ENCODE measurements around the gene ANAPC16. TPM values are rescaled to one million over a fixed set of nuclear protein-coding genes. Genes with fewer than 3 reads are reported as not detected.

ANAPC16 gene
- total RNA-seq, 1 donor from 2014 or later, result 105 TPM

GRCh38 chr10:72226418-72227027 is 10.7 kb downstream of the ANAPC16 start:
- no peaks in the 10 kb centered on the region for H3K27me3 ChIP-seq (ENCODE audit: control insufficient read depth, insufficient read depth, low read length)
- H3K36me3 ChIP-seq (ENCODE audit: control insufficient read depth, insufficient read depth, low read length), result no peaks in the 10 kb centered on the region
- DNase-seq (ENCODE audit: low read depth), result no peak
- no peak overlapping the region for H3K4me3 ChIP-seq (ENCODE audit: low read depth, low read length)
- TF ChIP-seq, protein P1, sequence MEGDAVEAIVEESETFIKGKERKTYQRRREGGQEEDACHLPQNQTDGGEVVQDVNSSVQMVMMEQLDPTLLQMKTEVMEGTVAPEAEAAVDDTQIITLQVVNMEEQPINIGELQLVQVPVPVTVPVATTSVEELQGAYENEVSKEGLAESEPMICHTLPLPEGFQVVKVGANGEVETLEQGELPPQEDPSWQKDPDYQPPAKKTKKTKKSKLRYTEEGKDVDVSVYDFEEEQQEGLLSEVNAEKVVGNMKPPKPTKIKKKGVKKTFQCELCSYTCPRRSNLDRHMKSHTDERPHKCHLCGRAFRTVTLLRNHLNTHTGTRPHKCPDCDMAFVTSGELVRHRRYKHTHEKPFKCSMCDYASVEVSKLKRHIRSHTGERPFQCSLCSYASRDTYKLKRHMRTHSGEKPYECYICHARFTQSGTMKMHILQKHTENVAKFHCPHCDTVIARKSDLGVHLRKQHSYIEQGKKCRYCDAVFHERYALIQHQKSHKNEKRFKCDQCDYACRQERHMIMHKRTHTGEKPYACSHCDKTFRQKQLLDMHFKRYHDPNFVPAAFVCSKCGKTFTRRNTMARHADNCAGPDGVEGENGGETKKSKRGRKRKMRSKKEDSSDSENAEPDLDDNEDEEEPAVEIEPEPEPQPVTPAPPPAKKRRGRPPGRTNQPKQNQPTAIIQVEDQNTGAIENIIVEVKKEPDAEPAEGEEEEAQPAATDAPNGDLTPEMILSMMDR (IDR thresholded peaks at IDR 0.05; ENCODE audit: insufficient read depth, low read length, poor library complexity, severe bottlenecking), result no peak

DNA sequence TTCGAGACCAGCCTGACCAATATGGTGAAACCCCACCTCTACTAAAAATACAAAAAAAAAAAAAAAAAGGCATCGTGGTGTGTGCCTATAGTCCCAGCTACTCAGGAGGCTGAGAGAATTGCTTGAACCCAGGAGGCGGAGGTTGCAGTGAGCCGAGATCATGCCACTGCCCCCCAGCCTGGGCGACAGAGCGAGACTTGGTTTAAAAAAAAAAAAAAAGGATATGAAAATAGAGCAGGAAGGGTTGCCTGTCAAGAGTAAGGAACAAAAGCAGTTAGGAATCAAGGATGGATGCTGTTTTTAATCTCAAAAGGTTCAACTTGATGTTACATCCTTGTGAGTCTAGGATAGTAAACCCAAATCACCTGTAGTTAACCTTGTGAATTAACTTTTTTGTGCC is 12.0 kb downstream of the ANAPC16 start:
- DNase-seq (ENCODE audit: low read depth), result no peak
- TF ChIP-seq, protein P1 (IDR thresholded peaks at IDR 0.05; ENCODE audit: insufficient read depth, low read length, poor library complexity, severe bottlenecking), result no peak
- Histone ChIP-seq H3K4me3 (ENCODE audit: low read depth, low read length) (no peak overlapping the region), H3K36me3 (ENCODE audit: control insufficient read depth, insufficient read depth, low read length) (no peaks in the 10 kb centered on the region), H3K27me3 (ENCODE audit: control insufficient read depth, insufficient read depth, low read length) (no peaks in the 10 kb centered on the region)

- TF ChIP-seq, protein P1 (IDR thresholded peaks at IDR 0.05; ENCODE audit: insufficient read depth, low read length, poor library complexity, severe bottlenecking), result no peak
- Histone ChIP-seq H3K36me3 (ENCODE audit: control insufficient read depth, insufficient read depth, low read length) (no peaks in the 10 kb centered on the region), H3K27me3 (ENCODE audit: control insufficient read depth, insufficient read depth, low read length) (no peaks in the 10 kb centered on the region), H3K4me3 (ENCODE audit: low read depth, low read length) (no peak overlapping the region)
- DNase-seq (ENCODE audit: low read depth), result no peak
Measured at GRCh38 chr10:72228318-72228751, 12.5 kb downstream of the ANAPC16 start.

DNA sequence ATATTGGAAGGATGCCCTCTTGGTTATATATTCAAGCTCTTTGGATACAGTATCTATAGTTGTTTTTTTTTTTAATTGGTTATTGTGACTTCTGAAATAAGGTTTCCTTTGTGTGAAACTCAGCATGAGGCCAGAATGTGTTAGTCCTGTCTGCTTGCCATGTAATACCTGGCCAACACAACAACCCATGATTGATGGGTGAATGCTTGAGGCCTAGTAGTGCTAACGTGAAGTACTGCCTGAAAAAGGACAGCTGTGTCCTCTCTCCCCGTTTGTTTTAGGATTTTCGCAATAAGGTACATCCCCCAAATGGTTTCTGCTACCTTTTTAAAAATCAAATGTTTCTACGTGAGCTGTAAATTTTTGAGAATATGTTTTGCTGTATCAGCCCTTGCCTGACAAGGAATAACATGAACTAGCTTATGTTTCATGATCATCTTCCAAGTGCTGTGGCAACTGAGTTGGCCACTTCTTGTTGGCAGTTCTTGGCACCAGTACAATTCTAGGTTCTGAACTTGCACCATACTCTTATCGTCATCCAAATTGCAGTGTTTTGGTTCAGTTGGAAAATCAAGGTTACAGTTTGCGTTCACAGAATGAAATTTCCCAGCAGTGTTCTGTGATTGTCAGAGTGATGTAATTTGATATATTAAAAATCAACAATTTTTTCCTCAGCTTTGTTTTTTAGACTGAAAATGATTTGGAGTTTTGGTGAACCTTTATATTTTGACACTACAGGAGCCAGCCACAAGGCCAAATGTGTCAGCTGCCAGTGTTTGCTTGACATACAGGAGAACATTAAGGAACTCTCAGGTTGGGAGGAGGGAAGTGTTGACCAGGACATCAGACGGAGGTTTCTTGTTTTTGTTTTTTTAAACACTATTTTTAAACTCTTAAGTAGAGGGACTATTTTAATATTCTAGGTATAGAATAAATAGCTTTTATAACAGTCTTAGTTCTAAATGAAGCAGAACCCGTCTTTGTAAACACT is 13.7 kb downstream of the ANAPC16 start:
- no peaks in the 10 kb centered on the region for H3K27me3 ChIP-seq (ENCODE audit: control insufficient read depth, insufficient read depth, low read length)

GRCh38 chr10:72233621-72234020 is 17.8 kb downstream of the ANAPC16 start:
- Histone ChIP-seq H3K4me3 (ENCODE audit: low read depth, low read length) (no peak overlapping the region), H3K36me3 (ENCODE audit: control insufficient read depth, insufficient read depth, low read length) (no peaks in the 10 kb centered on the region), H3K27me3 (ENCODE audit: control insufficient read depth, insufficient read depth, low read length) (no peaks in the 10 kb centered on the region)
- DNase-seq (ENCODE audit: low read depth), result no peak
- TF ChIP-seq, protein P1 (IDR thresholded peaks at IDR 0.05; ENCODE audit: insufficient read depth, low read length, poor library complexity, severe bottlenecking), result no peak

More for the DNA sequence above, 13.7 kb downstream of the ANAPC16 start:
- DNase-seq (ENCODE audit: low read depth), result no peak
- Histone ChIP-seq H3K36me3 (ENCODE audit: control insufficient read depth, insufficient read depth, low read length) (no peaks in the 10 kb centered on the region), H3K4me3 (ENCODE audit: low read depth, low read length) (no peak overlapping the region)
- TF ChIP-seq, protein P1 (IDR thresholded peaks at IDR 0.05; ENCODE audit: insufficient read depth, low read length, poor library complexity, severe bottlenecking), result no peak

Measured in kidney epithelial cell (primary cell).